A673 (cell line): Measurements from ENCODE around the gene DGCR8.

Experiments
- CTCF ChIP-seq: fragments of 300-800, 200-600 bp; sonication (generic); conservative IDR thresholded peaks from 2 replicates; pipeline ENCODE4 v1.5.1; 2017; ENCODE audit warnings: low read depth, mild to moderate bottlenecking, antibody characterized with exemption, low read length, moderate library complexity, mixed read lengths
- EZH2 ChIP-seq: fragments of 200-600 bp; sonication (generic); IDR thresholded peaks from 2 replicates; pipeline ENCODE4 v1.6.1; 2017; ENCODE audit warnings: borderline replicate concordance, low read depth, mild to moderate bottlenecking, mixed read lengths, antibody characterized with exemption, low read length; ENCODE audit not compliant: poor library complexity, severe bottlenecking

GRCh38 chr22:20054485-20054884, 25.6 kb upstream of the DGCR8 start:
- TF ChIP-seq CTCF: no peak
- no peak for TF ChIP-seq EZH2
